ENCODE results near the gene RCN1.

Gene RCN1

DNA sequence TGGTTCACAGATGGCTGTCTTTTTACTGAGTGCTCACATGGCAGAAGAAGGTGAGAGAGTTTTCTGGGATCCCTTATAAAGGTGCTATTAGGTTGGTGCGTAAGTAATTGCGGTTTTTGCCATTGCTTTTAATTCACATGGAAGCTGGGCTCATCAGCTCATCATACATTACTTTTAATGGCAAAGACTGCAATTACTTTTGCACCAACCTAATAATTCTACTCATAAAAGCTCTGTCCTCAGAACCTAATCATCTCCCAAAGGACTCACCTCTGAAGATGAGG is 23.0 kb downstream of the RCN1 start:
- no peak for TF ChIP-seq GATA2 (IDR thresholded peaks at IDR 0.05; ENCODE audit: low read depth, low read length)
- no peak for TF ChIP-seq GATA3 (IDR thresholded peaks at IDR 0.05; ENCODE audit: low read depth, low read length)

DNA sequence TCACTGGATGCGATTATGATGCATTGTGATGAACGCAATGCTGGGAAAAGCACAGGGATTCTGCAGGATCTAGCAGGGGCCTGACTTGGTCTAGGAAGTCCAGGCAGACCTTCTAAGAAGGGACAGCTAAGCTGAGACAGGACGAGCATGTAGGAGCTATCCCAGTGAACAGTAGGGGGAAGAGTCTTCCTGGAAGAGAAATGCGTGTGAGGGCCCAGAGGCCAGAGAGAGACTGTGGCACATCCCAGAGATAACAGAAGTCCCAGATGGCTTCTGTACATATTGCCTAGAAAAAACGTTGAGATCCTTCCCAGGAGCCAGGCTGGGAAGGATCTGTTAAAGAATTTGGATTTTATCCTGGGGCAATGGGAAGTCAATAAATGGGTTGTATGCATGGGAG is 24.6 kb downstream of the RCN1 start:
- TF ChIP-seq GATA2 (IDR thresholded peaks at IDR 0.05; ENCODE audit: low read depth, low read length): no peak
- no peak for TF ChIP-seq GATA3 (IDR thresholded peaks at IDR 0.05; ENCODE audit: low read depth, low read length)

DNA sequence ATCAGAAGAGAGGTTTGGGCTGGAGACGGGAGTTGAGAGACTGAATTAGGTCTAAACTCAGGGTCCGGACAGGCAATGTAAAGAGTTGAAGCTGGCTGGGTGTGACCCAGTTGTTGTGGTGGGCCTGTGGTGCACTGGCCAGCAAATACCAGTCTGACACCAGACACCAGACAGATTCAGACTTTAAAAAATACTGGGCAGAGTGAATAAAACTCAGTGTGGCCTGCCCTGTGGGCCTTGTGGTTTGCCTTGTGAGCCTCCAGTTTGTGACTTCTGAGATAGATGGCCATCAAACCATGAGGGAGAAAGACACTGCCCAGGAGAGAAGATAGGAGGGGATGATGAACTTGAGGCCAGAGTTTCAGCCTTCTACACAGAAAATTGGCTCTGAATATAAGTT is 25.8 kb downstream of the RCN1 start:
- TF ChIP-seq GATA3 (IDR thresholded peaks at IDR 0.05; ENCODE audit: low read depth, low read length) (no peak), GATA2 (IDR thresholded peaks at IDR 0.05; ENCODE audit: low read depth, low read length) (no peak)

DNA sequence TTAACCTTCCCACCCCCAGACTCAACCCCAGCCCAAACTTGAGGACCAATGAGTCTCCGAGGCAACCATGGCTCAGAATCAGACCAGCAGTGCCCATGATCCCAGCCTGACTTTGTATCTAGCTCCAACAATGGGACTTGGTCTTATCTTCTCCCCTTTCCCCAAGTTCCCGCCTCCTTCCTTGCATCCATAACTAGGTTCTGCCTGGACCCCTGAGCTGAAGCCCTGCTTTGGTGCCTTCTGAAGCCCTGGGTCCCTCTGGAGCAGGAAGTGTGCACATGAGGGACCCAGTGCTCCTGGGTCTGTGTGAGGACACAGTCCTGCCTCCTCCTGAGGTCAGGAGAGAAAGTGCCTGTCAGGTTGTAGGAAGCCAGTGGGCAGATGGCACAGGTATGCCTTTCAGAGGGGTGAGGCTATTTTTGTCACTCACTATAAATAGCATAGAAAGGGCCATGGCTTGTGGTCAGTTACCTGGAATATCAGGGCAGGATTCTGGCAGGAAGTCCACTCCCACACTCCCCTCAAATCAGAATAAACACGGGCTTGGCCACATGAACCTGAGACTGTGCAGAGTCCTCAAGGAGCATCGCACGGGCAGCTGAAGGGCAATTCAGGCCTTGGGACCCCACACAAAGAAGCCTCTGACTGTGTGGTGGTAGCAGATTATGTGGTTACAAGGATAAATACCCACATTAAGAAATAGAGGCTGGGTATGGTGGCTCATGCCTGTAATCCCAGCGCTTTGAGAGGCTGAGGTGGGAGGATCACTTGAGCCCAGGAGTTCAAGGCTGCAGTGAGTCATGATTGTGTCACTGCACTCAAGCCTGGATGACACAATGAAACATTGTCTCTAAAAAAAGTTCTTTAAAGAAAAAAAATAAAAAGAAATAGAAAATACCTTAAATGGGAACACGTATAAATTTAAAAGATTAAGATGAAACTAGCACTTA is 27.4 kb downstream of the RCN1 start:
- TF ChIP-seq GATA3 (IDR thresholded peaks at IDR 0.05; ENCODE audit: low read depth, low read length): no peak
- TF ChIP-seq GATA2 (IDR thresholded peaks at IDR 0.05; ENCODE audit: low read depth, low read length): no peak

DNA sequence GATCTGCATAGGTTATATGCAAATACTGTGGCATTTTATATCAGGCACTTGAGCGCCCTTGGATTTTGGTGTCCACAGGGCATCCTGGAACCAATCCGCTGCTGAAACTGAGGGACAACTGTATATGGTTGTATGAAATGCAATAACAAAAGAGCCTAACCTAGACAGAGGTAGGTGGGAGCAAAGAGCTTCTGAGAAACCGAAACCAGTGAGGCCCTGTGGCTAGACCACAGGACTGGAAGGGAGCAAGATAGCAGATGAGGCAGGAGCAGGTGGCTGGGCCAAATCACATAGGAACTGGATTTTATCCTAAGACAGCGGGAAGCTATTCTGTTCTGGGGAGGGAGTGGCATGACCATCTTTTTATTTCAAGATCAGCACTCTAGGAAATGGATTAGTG is 30.1 kb downstream of the RCN1 start:
- TF ChIP-seq GATA3 (IDR thresholded peaks at IDR 0.05; ENCODE audit: low read depth, low read length) (no peak), GATA2 (IDR thresholded peaks at IDR 0.05; ENCODE audit: low read depth, low read length) (no peak)

DNA sequence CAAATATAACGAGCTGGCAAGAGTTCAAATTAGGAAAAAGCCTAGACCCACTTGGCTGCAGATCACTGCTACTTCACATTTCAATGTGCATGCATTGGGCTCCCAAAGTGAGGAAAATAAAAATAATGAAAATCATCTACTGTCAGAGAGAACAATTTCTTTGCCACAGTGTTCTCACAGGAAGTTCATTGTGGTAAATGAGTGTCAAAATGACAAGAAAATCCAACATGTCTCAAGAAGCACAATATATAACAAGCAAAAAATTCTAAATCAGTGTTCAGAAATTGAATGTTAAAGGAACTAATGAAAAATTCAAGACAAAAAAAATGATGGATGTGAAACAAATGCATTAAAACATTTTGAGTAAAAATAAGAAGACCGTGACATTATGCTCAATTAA is 31.3 kb downstream of the RCN1 start:
- TF ChIP-seq GATA2 (IDR thresholded peaks at IDR 0.05; ENCODE audit: low read depth, low read length): no peak
- TF ChIP-seq GATA3 (IDR thresholded peaks at IDR 0.05; ENCODE audit: low read depth, low read length): no peak

DNA sequence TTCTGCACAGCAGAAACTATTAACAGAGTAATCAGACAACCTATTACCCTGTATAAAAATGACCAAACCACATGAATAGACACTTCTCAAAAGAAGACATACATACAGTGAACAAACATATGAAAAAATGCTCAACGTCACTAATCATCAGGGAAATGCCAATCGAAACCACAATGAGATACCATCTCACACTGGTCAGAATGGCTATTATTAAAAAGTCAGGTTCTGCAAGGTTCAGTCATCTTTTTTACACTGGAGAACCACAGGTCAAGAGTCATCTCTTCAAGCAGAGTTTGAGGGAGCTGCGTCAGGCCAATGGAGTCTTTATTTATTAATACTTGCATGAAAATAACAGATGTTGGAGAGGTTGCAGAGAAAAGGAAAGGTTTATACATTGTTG is 40.4 kb downstream of the RCN1 start:
- no peak for TF ChIP-seq GATA2 (IDR thresholded peaks at IDR 0.05; ENCODE audit: low read depth, low read length)
- no peak for TF ChIP-seq GATA3 (IDR thresholded peaks at IDR 0.05; ENCODE audit: low read depth, low read length)

DNA sequence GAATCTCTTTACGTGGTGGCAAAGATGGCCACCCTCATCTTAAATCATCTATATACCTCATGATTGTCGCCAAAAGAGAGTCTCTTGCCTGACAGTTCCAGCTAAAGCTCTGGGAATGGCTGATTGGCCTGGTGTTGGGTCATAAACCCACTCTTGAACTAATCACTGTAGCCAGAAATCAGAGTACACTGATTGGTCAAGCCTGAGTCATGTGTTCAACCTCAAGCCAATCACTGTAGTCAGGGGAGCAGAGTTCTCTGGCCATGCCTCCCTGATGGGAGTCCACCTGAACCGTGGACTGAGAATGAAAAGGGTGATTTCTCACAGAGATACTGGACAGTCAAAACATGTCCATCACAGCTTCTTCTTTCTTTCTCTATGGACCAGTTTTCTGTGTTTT is 45.8 kb downstream of the RCN1 start:
- no peak for TF ChIP-seq GATA2 (IDR thresholded peaks at IDR 0.05; ENCODE audit: low read depth, low read length)
- no peak for TF ChIP-seq GATA3 (IDR thresholded peaks at IDR 0.05; ENCODE audit: low read depth, low read length)

DNA sequence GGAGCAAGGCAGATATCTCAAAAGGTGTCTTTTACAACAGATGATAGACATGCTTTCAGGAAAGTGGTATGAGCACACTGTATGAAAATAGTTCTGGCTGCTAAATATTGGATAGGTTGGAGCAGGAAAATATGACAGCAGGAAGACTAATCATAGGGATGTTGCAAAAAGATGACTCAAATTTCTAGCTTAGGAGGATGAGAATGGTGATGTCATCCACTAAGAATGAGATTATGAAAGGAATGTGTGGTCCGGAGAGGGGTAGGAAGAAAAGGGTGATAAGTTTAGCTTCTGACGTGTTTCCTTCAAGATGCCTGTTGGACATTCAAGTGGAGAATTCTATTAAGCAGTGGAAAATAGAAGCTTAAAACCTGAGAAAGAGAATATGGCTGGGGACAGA is 46.4 kb downstream of the RCN1 start:
- TF ChIP-seq GATA2 (IDR thresholded peaks at IDR 0.05; ENCODE audit: low read depth, low read length) (no peak), GATA3 (IDR thresholded peaks at IDR 0.05; ENCODE audit: low read depth, low read length) (no peak)

DNA sequence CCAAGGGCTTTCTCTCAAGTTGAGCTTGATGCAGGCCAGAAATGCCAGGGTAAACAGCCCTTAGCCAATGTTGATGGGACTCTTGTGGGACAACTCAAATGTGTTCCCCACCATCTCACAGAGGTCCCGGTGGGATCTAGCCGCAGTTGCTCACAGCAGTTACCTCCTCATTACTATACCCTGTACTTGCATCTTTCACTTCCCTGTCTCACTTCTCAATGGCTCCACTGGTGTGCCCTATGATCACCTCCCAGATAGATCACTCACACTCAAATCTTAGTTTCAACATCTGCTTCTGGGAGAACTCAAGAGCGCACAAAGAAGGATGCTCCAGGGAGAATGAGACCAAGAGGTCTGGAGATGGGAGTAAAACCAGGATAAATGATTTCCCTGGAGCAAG is 47.0 kb downstream of the RCN1 start:
- TF ChIP-seq GATA3 (IDR thresholded peaks at IDR 0.05; ENCODE audit: low read depth, low read length) (no peak), GATA2 (IDR thresholded peaks at IDR 0.05; ENCODE audit: low read depth, low read length) (no peak)

DNA sequence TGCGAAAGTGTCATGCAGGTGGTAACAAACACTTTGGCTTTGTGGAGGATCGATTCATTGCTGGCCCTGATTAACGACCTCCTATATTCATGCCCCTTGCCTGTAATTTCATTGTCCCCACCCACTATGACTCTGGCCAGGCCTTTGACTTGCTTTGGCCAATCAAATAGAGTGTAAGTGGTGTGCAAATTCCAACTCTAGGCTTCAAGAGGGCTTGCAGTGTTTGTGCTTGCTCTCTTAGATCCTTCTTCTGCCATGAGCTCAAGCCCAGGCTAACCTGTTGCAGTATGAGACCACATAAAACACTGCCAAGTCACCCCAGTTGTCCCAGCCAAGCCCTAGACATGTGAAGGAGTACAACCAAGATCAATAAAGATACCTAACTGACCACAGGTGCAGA is 48.0 kb downstream of the RCN1 start:
- TF ChIP-seq GATA2 (IDR thresholded peaks at IDR 0.05; ENCODE audit: low read depth, low read length) (no peak), GATA3 (IDR thresholded peaks at IDR 0.05; ENCODE audit: low read depth, low read length) (no peak)

DNA sequence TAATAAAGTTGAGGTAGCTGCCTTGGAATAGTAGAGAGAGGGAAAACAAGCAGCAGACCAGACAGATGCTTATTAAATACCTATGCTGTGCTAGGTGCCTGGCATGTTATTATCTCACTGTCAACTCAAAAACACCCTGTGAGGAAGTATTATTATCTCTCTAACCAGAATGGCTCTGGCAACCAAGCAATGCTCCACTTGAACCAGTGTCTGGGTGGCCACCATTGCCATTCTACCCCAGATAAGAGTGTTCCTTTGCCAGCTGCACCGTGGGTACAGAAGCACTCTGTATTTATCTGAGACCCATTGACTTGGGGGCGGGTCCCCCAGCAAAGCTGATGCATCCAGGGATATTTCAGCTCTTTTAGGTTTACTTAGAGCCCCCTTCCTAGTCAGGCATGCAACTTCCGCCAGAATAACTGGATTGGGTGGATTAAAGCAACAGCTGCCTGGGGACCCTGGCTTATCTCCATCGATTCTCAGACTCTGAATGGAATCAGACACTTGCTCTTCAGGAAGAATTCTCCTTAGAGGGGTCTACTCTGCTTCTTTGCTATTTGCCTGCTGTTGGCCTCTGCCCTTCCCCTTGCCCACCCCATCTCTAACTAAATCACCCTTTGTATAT is 49.1 kb downstream of the RCN1 start:
- TF ChIP-seq GATA2 (IDR thresholded peaks at IDR 0.05; ENCODE audit: low read depth, low read length) (no peak), GATA3 (IDR thresholded peaks at IDR 0.05; ENCODE audit: low read depth, low read length) (no peak)

DNA sequence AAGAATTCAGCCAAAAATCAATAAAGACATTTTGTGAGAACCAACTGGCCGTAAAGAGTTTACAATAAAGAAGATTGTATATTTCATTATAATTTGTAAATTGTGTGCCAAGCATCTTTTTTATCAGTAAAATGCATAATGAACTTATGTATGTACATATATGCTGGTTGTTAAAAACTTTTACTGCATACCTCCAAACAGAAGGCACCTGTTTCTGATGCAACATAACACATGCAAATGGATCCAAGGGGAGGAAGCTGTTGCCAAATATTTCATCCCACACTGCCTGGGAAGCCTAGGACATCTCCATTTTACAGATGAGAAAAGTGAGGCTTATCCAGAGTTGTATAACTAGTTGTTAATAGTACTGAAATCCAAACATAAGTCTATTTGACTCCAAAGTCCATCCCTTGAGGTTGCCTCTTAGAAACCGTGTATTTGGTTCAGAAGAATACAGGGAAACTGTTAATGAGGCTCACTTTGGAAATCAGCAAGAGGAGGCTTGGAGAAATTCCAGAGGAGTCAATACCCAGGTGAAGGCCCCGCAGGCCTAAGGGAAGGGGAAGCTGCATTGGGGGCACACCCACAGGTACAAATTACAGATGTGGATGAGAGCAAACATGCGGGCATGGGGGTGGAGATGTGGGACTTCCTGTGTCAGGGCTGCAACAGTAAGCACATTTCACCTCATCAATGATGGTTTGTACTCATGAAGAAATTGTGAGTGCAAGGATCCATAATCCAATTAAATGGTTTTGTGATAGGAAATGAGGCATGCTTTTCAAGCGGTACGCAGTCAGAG is 51.1 kb downstream of the RCN1 start:
- TF ChIP-seq GATA2 (IDR thresholded peaks at IDR 0.05; ENCODE audit: low read depth, low read length): no peak
- TF ChIP-seq GATA3 (IDR thresholded peaks at IDR 0.05; ENCODE audit: low read depth, low read length): no peak

DNA sequence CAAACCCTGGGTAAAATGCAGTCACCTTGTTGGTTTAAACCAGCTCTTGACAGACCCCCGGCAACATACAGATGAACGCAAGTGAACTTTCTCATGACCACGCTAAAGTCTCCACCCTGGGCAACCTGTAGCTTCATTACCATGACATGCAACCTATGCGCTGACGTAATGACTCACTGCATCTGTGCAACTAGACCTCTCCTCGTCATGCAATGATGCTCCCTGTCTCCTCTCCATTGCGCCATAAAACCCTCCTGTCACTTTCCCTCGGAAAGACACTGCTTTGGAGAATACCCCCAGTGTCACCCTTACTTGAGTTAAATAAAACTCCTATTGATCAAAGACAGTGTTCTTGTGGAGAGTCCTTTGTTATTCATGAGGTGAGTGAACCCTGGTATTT is 52.5 kb downstream of the RCN1 start:
- TF ChIP-seq GATA2 (IDR thresholded peaks at IDR 0.05; ENCODE audit: low read depth, low read length) (no peak), GATA3 (IDR thresholded peaks at IDR 0.05; ENCODE audit: low read depth, low read length) (no peak)
